Hepatocyte (in vitro differentiated cells): ENCODE results near the gene LDHAL6B.

Experiments
- CTCF ChIP-seq: fragments of 200-600 bp; sonication (generic); IDR thresholded peaks from 2 replicates; pipeline ENCODE4 v1.5.1; 2016; ENCODE audit warnings: antibody characterized with exemption, mild to moderate bottlenecking; ENCODE audit not compliant: poor library complexity
- EZH2 ChIP-seq: fragments of 200-600 bp; sonication (generic); IDR thresholded peaks from 2 replicates; pipeline ENCODE4 v1.6.1; 2016; ENCODE audit warnings: antibody characterized with exemption, mild to moderate bottlenecking, borderline replicate concordance

- TF ChIP-seq CTCF (no peak), EZH2 (no peak)
Observed at GRCh38 chr15:59186501-59186900, 20.1 kb upstream of the LDHAL6B start.
